ENCODE data around the gene FAM240A.

The FAM240A gene
- total RNA-seq = 0 to 0.11 (median 0) reads per million in 9 experiments

- H3K9me3 Mint-ChIP-seq = no peaks in the 10 kb centered on the region
- no peak within 1 kb of the TSS for H3K4me3 Mint-ChIP-seq
- H3K27me3 Mint-ChIP-seq = peaks cover 29 to 67% of the 10 kb centered on the region in 2 donors
- no peak within 1 kb of the TSS for H3K27ac Mint-ChIP-seq
- ATAC-seq (replicated peaks) (no peak), DNase-seq (no peak)
- H3K36me3 Mint-ChIP-seq (ENCODE audit: insufficient read depth) = no peaks in the 10 kb centered on the region
- no peaks in the 10 kb centered on the region for H3K4me1 Mint-ChIP-seq (ENCODE audit: low read depth in 2 of 2)
Observed at GRCh38 chr3:46612324-46612723, at the start of gene FAM240A. Gene FAM240A (plus strand): TSS chr3:46612525. CDS start chr3:46612684, 159 bp downstream.

GRCh38 chr3:46564190-46565021 lies 47.9 kb upstream of the FAM240A start:
- Mint-ChIP-seq H3K4me3 (peak overlapping the region in 1 of 2 donors; percentile 64), H3K27me3 (peaks cover 9 to 55% of the 10 kb centered on the region in 2 donors), H3K27ac (no peak overlapping the region), H3K36me3 (ENCODE audit: insufficient read depth) (peaks cover 3% of the 10 kb centered on the region), H3K4me1 (ENCODE audit: low read depth in 2 of 2) (peaks cover 0 to 6% of the 10 kb centered on the region in 2 donors), H3K9me3 (no peaks in the 10 kb centered on the region)
- DNase-seq = no peak
- ATAC-seq (replicated peaks) = no peak

DNA sequence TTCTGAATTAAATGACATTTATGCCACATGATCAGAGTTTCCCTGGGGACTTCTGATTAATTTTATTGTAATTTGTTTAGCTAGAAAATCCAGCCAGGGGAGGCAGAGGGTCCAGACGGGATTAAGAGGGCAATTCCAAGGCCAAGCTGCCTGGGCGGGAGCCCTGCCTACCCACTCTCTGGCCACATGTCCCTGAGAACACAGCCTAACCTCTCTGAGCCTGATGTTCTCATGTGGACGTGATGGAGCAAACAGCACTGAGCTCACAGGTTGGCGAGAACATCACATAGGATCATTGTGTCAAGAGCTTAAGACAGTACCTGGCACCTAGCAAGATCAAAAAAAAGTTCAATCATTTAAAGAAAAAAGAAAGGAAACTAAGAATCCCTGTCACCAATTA lies 47.2 kb upstream of the FAM240A start:
- H3K4me3 Mint-ChIP-seq = peak overlapping the region; percentile 62 to 64
- H3K27ac Mint-ChIP-seq = peak overlapping the region in 1 of 2 donors; percentile 49
- ATAC-seq (replicated peaks) = no peak
- DNase-seq = no peak
- peaks cover 3% of the 10 kb centered on the region for H3K36me3 Mint-ChIP-seq (ENCODE audit: insufficient read depth)
- H3K9me3 Mint-ChIP-seq = no peaks in the 10 kb centered on the region
- peaks cover 0 to 6% of the 10 kb centered on the region in 2 donors for H3K4me1 Mint-ChIP-seq (ENCODE audit: low read depth in 2 of 2)
- H3K27me3 Mint-ChIP-seq = peaks cover 9 to 55% of the 10 kb centered on the region in 2 donors

- Mint-ChIP-seq H3K36me3 (ENCODE audit: insufficient read depth) (peaks cover 3% of the 10 kb centered on the region), H3K27me3 (peaks cover 9 to 55% of the 10 kb centered on the region in 2 donors), H3K4me3 (peak overlapping the region; percentile 62 to 64), H3K4me1 (ENCODE audit: low read depth in 2 of 2) (peaks cover 0 to 6% of the 10 kb centered on the region in 2 donors), H3K9me3 (no peaks in the 10 kb centered on the region), H3K27ac (peak overlapping the region in 1 of 2 donors; percentile 49)
- DNase-seq (no peak), ATAC-seq (replicated peaks) (no peak)
Observed at GRCh38 chr3:46565607-46566039, 46.7 kb upstream of the FAM240A start.

GRCh38 chr3:46566040-46566641 lies 46.2 kb upstream of the FAM240A start, which contains the start of gene LRRC2:
Gene LRRC2 (minus strand): TSS chr3:46566302. CDS start chr3:46551591, 14,711 bp downstream.
- Mint-ChIP-seq H3K9me3 (no peaks in the 10 kb centered on the region), H3K27me3 (peaks cover 9 to 55% of the 10 kb centered on the region in 2 donors), H3K36me3 (ENCODE audit: insufficient read depth) (peaks cover 3% of the 10 kb centered on the region), H3K4me3 (peak within 1 kb of the TSS; percentile 62 to 64), H3K27ac (peak within 1 kb of the TSS in 1 of 2 donors; percentile 49), H3K4me1 (ENCODE audit: low read depth in 2 of 2) (peaks cover 0 to 6% of the 10 kb centered on the region in 2 donors)
- peak in 2 of 3 experiments; percentile 11 to 15 for DNase-seq
- peak; percentile 87 for ATAC-seq (replicated peaks)

GRCh38 chr3:46571684-46572083 lies 40.6 kb upstream of the FAM240A start:
- Mint-ChIP-seq H3K27me3 (peaks cover 0 to 46% of the 10 kb centered on the region in 2 donors), H3K36me3 (ENCODE audit: insufficient read depth) (peaks cover 3% of the 10 kb centered on the region), H3K9me3 (no peaks in the 10 kb centered on the region), H3K27ac (no peak overlapping the region), H3K4me1 (ENCODE audit: low read depth in 2 of 2) (no peaks in the 10 kb centered on the region), H3K4me3 (no peak overlapping the region)
- DNase-seq = no peak
- no peak for ATAC-seq (replicated peaks)

- Mint-ChIP-seq H3K4me1 (ENCODE audit: low read depth in 2 of 2) (no peaks in the 10 kb centered on the region), H3K27me3 (peaks cover 0 to 40% of the 10 kb centered on the region in 2 donors), H3K4me3 (no peak overlapping the region), H3K9me3 (no peaks in the 10 kb centered on the region), H3K27ac (no peak overlapping the region), H3K36me3 (ENCODE audit: insufficient read depth) (peaks cover 3% of the 10 kb centered on the region)
- ATAC-seq (replicated peaks) = no peak
- no peak for DNase-seq
Observed at GRCh38 chr3:46573701-46574100, 38.6 kb upstream of the FAM240A start.

- Mint-ChIP-seq H3K36me3 (ENCODE audit: insufficient read depth) (peaks cover 3% of the 10 kb centered on the region), H3K27ac (no peak overlapping the region), H3K27me3 (peaks cover 0 to 41% of the 10 kb centered on the region in 2 donors), H3K4me1 (ENCODE audit: low read depth in 2 of 2) (no peaks in the 10 kb centered on the region), H3K4me3 (no peak overlapping the region), H3K9me3 (no peaks in the 10 kb centered on the region)
- no peak for DNase-seq
- ATAC-seq (replicated peaks) = no peak
Observed at GRCh38 chr3:46574243-46574646, 38.1 kb upstream of the FAM240A start.

GRCh38 chr3:46574881-46575576 lies 37.3 kb upstream of the FAM240A start:
- no peak overlapping the region for H3K27ac Mint-ChIP-seq
- H3K27me3 Mint-ChIP-seq = peaks cover 0 to 49% of the 10 kb centered on the region in 2 donors
- ATAC-seq (replicated peaks) = no peak

DNA sequence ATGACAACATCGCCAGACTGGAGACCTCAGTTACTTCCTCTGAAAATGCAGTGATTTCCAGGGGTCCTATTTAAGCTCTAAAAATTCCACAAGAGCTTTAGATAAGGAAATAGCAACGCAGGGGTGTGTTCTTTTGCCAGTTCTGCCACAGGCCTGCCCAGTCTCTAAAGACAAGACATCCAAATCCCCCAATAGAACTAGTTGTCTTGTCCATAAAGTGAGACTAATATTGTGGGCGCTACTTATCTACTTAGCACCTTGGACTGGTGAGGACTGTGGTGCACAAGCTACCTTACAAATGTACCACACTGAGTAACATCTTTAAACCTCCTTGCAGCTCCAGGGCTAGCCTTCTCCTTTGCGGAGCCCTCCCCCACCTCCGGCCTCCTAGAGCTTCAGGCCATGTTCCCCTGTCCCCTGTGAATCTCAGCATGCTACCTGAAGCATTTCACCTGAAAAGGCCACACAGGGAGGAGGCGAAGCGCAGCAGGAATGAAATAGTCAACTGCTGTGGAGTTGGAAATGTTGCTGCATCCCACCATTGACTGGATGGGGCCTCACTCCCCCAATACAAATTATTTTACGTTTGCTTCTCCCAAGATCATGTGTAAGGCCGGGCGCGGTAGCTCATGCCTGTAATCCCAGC lies 36.6 kb upstream of the FAM240A start:
- Mint-ChIP-seq H3K27me3 (peaks cover 0 to 53% of the 10 kb centered on the region in 2 donors), H3K9me3 (no peaks in the 10 kb centered on the region), H3K27ac (no peak overlapping the region), H3K36me3 (ENCODE audit: insufficient read depth) (peaks cover 3% of the 10 kb centered on the region), H3K4me1 (ENCODE audit: low read depth in 2 of 2) (no peaks in the 10 kb centered on the region), H3K4me3 (no peak overlapping the region)
- DNase-seq (no peak), ATAC-seq (replicated peaks) (no peak)

More at GRCh38 chr3:46574881-46575576, 37.3 kb upstream of the FAM240A start:
- no peaks in the 10 kb centered on the region for H3K4me1 Mint-ChIP-seq (ENCODE audit: low read depth in 2 of 2)
- H3K36me3 Mint-ChIP-seq (ENCODE audit: insufficient read depth) = peaks cover 3% of the 10 kb centered on the region
- no peak overlapping the region for H3K4me3 Mint-ChIP-seq
- no peaks in the 10 kb centered on the region for H3K9me3 Mint-ChIP-seq
- no peak for DNase-seq

GRCh38 chr3:46576386-46576785 lies 35.9 kb upstream of the FAM240A start:
- no peak overlapping the region for H3K27ac Mint-ChIP-seq
- H3K4me3 Mint-ChIP-seq = no peak overlapping the region
- no peaks in the 10 kb centered on the region for H3K9me3 Mint-ChIP-seq
- no peak for DNase-seq
- H3K4me1 Mint-ChIP-seq (ENCODE audit: low read depth in 2 of 2) = no peaks in the 10 kb centered on the region
- H3K36me3 Mint-ChIP-seq (ENCODE audit: insufficient read depth) = peaks cover 3% of the 10 kb centered on the region
- peaks cover 0 to 59% of the 10 kb centered on the region in 2 donors for H3K27me3 Mint-ChIP-seq
- no peak for ATAC-seq (replicated peaks)

- H3K27me3 Mint-ChIP-seq = peaks cover 0 to 59% of the 10 kb centered on the region in 2 donors
- no peaks in the 10 kb centered on the region for H3K4me1 Mint-ChIP-seq (ENCODE audit: low read depth in 2 of 2)
- DNase-seq = no peak
- no peak overlapping the region for H3K27ac Mint-ChIP-seq
- ATAC-seq (replicated peaks) = no peak
- H3K9me3 Mint-ChIP-seq = no peaks in the 10 kb centered on the region
- H3K4me3 Mint-ChIP-seq = no peak overlapping the region
- peaks cover 3% of the 10 kb centered on the region for H3K36me3 Mint-ChIP-seq (ENCODE audit: insufficient read depth)
Observed at GRCh38 chr3:46576879-46577278, 35.4 kb upstream of the FAM240A start.

All from effector memory CD8-positive, alpha-beta T cell (primary cell).